GM19438 (cell line): ENCODE measurements around the gene EXOSC7.
A peak's percentile ranks its signal among the peaks of the same experiment; 100 is the strongest.

ENCODE experiments used
- ATAC-seq: cut with Tn5 transposase; IDR thresholded peaks from one replicate; pipeline ENCODE4 v1.9.1; 2021; ENCODE audit warnings: low read depth; ENCODE audit not compliant: unreplicated experiment

EXOSC7 gene

GRCh38 chr3:45020534-45020933 is 44.5 kb downstream of the EXOSC7 start:
- no peak for ATAC-seq

- no peak for ATAC-seq
Measured at GRCh38 chr3:45021524-45022297, 45.7 kb downstream of the EXOSC7 start.

DNA sequence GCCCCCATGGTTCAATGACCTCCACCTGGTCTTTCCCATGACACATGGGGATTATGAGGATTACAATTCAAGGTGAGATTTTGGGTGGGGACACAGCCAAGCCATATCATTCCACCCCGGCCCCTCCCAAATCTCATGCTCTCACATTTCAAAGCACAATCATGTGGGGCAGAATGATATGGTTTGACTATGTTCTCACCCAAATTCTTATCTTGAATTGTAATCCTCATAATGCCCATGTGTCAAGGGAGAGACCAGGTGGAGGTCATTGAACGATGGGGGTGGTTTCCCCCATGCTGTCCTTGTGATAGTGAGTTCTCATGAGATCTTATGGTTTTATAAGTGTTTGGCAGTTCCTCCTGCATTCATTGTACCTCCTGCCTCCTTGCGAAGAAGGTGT is 47.6 kb downstream of the EXOSC7 start:
- no peak for ATAC-seq

GRCh38 chr3:45024542-45025255 is 48.7 kb downstream of the EXOSC7 start:
- no peak for ATAC-seq

- no peak for ATAC-seq
Measured at GRCh38 chr3:45026038-45026437, 50.0 kb downstream of the EXOSC7 start, which contains the start of gene CLEC3B. TSS of gene CLEC3B (plus strand) at chr3:45026303. CDS start at chr3:45026363, 60 bp downstream.

GRCh38 chr3:45026957-45027356 is 50.9 kb downstream of the EXOSC7 start:
- no peak for ATAC-seq

DNA sequence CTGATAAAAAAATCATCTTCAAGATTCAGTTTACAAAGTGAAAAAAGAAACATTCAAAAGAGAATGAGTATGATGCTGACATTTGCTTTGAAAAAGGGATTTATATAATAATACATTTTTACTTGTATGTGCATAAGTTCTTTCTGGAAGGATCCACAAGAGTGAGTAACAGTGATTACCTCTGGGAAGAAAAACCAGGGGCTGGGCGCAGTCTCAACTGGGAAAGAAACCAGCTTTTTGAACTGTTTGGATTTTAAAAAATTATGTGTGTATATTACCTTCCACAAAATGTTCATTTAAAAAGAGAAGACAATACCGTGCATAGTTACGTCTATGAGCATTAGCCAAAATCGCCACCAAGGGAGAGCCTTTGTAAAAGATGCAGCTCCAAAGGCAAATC is 51.4 kb downstream of the EXOSC7 start:
- no peak for ATAC-seq

DNA sequence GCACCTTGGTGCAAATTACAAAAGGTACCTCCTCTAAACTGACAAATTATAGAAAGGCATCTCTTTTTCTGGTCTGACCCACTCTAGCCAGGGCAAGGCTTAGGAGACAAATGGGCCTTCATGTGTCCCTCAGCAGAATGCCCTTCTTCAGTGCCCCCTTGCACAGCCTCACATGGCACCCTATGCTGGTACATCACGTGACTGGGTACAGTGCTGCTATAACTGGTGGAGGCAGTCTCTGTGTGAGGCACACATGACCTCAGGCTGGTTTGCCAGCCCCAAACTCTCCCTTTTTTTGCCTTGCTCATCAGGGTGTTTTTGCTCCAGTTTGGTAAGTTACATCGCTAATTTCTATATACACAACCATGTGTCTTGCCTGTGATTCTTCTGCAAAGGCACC is 53.2 kb downstream of the EXOSC7 start:
- ATAC-seq: no peak

GRCh38 chr3:45029661-45030060 is 53.6 kb downstream of the EXOSC7 start:
- no peak for ATAC-seq

GRCh38 chr3:45031531-45031930 is 55.5 kb downstream of the EXOSC7 start:
- no peak for ATAC-seq

DNA sequence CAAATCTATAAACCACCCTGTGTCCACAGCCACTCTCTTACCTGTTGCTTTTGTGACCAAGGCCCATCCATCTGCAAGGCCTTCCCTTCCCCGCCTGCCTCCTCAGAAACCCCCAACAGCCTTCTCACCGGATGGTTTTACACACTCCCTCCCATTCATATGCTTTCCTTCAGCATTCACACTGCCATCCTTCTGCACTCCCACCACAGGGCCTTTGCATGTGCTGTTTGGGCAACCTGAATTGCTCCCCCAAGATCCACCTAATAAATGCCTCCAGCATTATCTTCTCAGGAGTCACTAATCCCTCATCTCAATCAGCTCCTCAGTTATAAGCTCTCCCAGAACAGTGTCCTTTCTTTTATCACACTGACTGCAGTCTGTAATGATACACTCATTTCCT is 56.1 kb downstream of the EXOSC7 start:
- ATAC-seq: no peak

DNA sequence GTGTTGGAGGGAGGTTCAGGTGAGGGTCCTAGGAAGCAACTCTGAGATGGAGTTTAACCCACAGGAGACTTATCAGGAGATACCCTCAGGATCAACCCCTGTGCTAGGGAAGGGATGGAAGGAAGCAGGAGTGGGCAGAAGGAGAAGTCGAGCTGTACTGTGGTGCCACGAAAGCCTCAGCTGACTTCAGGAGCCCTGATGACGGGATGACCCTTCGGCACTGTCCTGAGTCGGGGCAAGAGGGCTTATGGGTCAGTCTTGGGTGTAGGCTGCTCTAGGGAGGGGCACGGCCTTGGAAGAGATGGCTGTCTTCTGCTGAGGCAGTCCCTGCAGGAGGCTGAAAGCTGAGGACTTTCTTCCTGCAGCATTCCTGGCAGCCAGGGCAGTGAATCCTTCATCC is 57.7 kb downstream of the EXOSC7 start:
- ATAC-seq: no peak

DNA sequence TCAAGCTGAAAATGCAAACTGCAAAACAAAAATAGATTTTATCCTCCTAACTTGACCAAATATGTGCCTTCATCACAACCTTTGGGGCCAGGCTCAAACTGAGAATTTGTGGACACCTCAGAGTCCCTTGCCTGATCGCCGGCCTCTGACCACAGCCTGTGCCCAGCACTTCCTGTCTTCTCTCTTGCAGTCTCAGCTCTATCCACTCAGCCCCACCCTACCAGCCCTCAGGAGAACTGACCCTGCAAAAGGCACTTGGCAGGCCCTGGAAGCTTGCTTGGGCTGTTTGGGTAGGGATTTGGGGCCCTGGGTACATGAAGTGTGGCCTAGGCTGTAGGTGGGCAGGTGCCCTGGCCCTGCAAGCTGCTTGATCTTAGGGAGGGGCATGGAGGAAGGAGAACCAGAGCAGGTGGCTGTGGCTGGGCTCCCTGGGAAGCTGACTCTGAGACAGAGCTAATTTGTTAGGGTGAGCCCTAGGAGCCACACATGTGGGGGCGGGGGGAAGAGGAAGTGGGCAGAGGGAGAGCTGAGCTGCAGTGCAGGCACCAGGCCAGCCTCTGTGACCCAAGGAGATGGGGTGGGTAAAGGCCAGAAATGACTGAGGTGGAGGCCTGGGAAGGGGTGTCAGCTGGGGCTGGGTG is 58.7 kb downstream of the EXOSC7 start:
- ATAC-seq: peak; percentile 40

DNA sequence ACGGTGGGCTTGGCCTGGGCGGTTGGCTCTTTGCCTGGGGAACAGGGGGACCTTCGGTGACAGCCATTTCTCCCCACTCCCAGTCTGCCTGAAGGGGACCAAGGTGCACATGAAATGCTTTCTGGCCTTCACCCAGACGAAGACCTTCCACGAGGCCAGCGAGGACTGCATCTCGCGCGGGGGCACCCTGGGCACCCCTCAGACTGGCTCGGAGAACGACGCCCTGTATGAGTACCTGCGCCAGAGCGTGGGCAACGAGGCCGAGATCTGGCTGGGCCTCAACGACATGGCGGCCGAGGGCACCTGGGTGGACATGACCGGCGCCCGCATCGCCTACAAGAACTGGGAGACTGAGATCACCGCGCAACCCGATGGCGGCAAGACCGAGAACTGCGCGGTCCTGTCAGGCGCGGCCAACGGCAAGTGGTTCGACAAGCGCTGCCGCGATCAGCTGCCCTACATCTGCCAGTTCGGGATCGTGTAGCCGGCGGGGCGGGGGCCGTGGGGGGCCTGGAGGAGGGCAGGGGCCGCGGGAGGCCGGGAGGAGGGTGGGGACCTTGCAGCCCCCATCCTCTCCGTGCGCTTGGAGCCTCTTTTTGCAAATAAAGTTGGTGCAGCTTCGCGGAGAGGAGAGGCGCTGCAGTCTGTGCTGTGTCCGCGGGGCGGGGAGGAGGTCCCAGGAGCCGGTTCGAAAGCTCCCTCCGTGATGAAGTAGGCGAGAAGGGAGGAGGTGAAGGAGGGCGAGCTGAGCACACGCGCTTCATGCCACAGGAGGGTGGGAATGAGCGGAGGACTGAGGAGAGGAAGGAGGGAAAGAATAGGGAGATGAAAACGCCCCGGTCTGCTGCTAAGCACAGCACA is 59.6 kb downstream of the EXOSC7 start:
- ATAC-seq: no peak

DNA sequence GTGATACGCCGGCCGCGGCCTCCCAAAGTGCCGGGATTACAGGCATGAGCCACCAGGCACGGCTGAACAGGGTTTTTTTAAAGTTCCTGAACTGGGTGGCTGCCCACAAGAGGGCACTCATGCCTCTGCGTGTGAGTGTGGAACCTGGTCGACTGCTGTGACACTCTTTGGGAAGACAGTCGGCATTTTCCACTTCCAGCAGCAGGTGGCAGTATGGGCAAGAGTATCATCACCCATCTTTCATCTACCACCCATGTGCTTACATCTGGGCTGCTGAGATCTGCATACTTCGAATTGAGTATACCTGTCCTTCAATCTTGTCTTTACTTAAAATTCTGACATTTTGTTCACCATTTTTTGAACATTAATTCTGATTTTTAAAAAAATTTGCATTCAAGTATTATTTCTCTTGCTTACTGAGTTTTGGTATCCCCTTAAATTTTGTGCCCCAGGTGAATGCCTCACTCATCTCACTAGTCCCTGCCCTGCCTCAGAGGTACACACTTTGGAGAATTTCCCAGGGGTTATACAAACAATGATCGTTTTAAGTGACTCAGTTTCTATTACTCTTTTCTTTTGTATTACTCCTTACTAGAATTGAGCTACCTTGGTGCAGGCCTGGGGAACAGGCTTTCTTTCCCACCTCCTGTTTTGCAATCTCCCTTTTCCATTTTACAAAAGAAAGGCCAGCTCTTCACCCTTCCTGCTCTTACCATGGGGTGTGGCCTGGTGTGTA is 61.8 kb downstream of the EXOSC7 start:
- peak; percentile 43 for ATAC-seq

DNA sequence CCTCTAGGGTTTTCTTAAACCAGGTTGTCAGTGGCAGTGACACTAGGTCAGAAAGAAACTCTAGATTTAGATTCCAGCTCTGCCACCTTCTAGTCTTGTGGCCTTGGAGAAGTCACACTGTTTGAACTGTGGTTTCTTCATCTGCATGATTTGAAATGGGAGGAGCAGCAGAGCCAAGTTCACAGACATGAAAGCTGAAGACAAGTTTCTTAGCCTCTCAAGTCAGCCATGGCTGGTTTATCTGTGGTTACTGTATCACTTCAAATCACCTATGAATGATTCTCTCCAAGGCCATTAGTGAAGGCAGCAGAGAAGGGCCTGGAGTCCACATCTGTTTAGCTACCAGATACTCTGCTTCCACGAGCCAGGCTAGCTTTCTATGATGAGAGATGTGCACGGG is 65.6 kb downstream of the EXOSC7 start:
- ATAC-seq: no peak

DNA sequence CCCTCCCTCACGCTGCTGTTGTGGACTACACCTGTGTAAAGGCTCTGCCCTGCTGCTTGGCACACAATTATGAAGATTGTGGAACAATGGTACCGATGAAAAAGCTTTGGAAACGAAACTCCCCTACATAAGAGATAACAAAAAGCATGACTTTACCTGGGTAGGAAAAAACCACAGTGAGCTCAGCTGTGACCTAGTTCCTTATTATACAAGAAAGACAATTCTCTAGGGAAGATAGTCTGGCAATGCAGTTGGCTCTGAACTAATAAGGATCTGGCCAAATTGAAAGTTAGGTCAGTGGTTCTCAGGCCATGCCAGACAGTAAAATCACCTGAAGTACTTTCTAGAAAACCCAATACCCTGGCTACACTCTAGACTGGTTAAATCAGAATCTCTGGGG is 66.1 kb downstream of the EXOSC7 start:
- ATAC-seq: no peak

DNA sequence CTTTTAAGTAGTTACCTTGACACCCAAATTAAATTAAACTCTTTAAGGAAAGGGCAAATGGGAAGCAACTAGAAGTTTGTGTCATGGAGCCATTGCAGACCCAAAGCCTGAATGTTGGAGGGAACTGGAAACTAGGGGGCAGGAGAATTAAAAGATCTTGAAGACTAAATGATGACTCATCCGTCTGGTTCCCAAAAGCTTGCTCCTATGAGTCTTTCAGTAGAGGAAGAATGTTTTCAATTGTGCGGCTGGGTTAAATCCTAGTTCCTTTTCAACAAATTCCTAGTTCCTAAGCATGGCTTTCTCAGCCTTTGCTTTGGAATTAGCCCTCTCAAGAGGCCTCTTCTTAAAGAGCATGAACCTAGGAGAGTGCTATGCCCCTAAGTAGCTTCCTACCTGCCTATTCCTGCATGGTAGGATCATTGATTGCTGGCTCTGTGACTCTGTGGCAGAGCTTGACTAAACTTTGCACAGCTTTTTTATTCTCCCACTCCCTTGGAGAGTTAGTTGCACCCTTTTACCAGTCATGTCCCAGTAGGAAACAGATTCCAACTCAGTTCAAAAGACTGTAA is 67.8 kb downstream of the EXOSC7 start:
- ATAC-seq: no peak

DNA sequence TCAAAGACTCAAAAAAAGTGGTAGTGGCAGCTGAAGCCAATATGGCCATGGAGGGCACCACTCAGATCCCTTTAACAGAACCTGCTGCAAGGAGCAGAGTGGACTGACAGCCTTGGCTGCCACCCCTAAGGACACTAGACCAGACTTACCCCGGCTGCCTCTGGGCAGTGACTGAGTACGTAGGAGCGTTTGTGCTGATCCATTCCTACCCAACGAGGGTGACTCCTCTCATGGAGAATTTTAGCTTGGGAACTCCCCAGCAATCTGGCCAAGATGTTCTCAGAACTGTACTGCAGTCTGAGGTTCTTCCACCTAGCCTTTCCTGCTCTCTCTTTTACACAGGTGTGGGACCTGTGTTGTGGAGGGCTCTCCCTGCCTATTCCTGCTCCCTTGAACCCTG is 72.2 kb downstream of the EXOSC7 start:
- no peak for ATAC-seq

DNA sequence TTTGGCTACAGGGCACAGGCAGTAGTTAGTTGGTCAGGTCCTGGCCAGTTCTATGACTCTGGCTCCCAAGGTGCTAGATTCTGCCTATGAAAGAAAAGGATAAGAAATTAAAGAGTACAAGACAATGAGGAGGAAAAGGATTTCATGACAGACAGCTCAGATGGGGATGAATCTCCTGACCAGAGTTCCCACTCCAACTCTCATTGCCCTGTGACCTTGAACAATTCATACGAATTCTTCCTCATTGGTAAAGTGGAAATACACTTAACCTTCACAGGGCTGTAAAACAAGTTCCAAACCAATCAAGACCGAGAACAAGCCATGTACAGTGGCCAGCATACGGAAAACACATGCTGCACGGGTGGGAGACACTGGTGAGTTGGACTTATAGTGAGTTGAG is 73.8 kb downstream of the EXOSC7 start:
- ATAC-seq: no peak
